MM.1S (cell line): ENCODE measurements around the gene GPC5.

ENCODE experiments used
- CTCF ChIP-seq: fragments of 300-600 bp; sonication (generic); IDR thresholded peaks from 2 replicates; pipeline ENCODE4 v1.5.1; 2016; ENCODE audit warnings: antibody characterized with exemption, low read length, mixed read lengths
- EZH2 ChIP-seq: fragments of 300-600 bp; sonication (generic); optimal IDR thresholded peaks from 2 replicates; pipeline ENCODE3; 2017; ENCODE audit warnings: low read depth, mild to moderate bottlenecking, antibody characterized with exemption, low read length, mixed read lengths

- TF ChIP-seq CTCF (no peak), EZH2 (no peak)
These were observed 48.2 kb upstream of the GPC5 start for GRCh38 chr13:91349992-91350911.
